Body of pancreas (tissue), 4 donors: ENCODE results near the gene ZGRF1. TPM values are rescaled to one million over a fixed set of nuclear protein-coding genes. Genes with fewer than 3 reads are reported as not detected.

Experiments used
- ATAC-seq: fragments of 150-250 bp; one replicate; pipeline ENCODE4 v1.9.1; 2016
- DNase-seq, 4 donors: peaks; one replicate each; pipeline ENCODE4 v3.0.0-alpha.2; 2019
- H3K27ac ChIP-seq, 4 donors: fragments of 200-600 bp; sonication (generic); 1 replicate in 3 of 4; 2 replicates in 1 of 4; pipeline versions ENCODE4 v1.5.1 to v1.6.1; 2016 to 2019; ENCODE audit warnings: mild to moderate bottlenecking in 1 of 4, mixed read lengths in 1 of 4, moderate library complexity in 1 of 4
- H3K27me3 ChIP-seq, 2 donors: fragments of 200-600 bp; sonication (generic); one replicate each; pipeline ENCODE4 v1.6.0; 2016; ENCODE audit warnings: mild to moderate bottlenecking in 1 of 2
- H3K36me3 ChIP-seq, 2 donors: fragments of 200-600 bp; sonication (generic); replicated peaks in 1 of 2; 2 replicates each; pipeline ENCODE4 v1.5.1; 2016; ENCODE audit warnings: low read depth in 2 of 2; ENCODE audit not compliant: insufficient read depth in 1 of 2
- H3K4me1 ChIP-seq: fragments of 200-600 bp; sonication (generic); one replicate; pipeline ENCODE4 v1.6.0; 2016
- H3K4me3 ChIP-seq, 2 donors: fragments of 200-600 bp; sonication (generic); 1 replicate in 1 of 2; 2 replicates in 1 of 2; pipeline ENCODE4 v1.5.1; 2016 to 2019
- H3K9me3 ChIP-seq, 3 donors: fragments of 200-600 bp; sonication (generic); 1 replicate in 2 of 3; 2 replicates in 1 of 3; pipeline ENCODE4 v1.5.1; 2016
- CTCF ChIP-seq, 7 experiments: fragments of 450-650 bp in 4 of 7; fragments of 200-600 bp in 3 of 7; sonication (generic) in 3 of 7; IDR thresholded peaks; one replicate each; pipeline ENCODE4 v1.5.1; 2016 to 2019; ENCODE audit warnings: antibody characterized with exemption in 7 of 7
- POLR2A ChIP-seq, 3 donors: fragments of 450-650 bp; IDR thresholded peaks; one replicate each; pipeline ENCODE4 v1.6.1; 2016; ENCODE audit warnings: antibody characterized with exemption in 3 of 3, mild to moderate bottlenecking in 2 of 3
- WGBS, 2 donors: methylation state at CpG; one replicate each; pipeline ENCODE4 v1.1.5; 2017; 5-methylcytosine and 5-hydroxymethylcytosine counted together
- intact Hi-C: fragments of 100-400 bp; cut with DNase I; formaldehyde crosslinking; loops from one replicate; pipeline ENCODE4 v1.15.1; 2023
- total RNA-seq, 2 donors: library from RNA; depleted of rRNA; stranded (reverse); fragments of >200 nt; gene quantifications; one replicate each; pipeline ENCODE4 v1.1.0, GENCODE V29; 2016

Gene ZGRF1
- total RNA-seq, 2 donors from 2014 or later: 1.3 to 3.4 TPM

- Histone ChIP-seq H3K36me3 (no peaks in the 10 kb centered on the region), H3K9me3 (no peaks in the 10 kb centered on the region), H3K27me3 (no peaks in the 10 kb centered on the region), H3K27ac (no peak overlapping the region), H3K4me3 (no peak overlapping the region), H3K4me1 (no peaks in the 10 kb centered on the region)
- no peak for TF ChIP-seq POLR2A (IDR thresholded peaks at IDR 0.05)
- no peak for TF ChIP-seq CTCF (IDR thresholded peaks at IDR 0.05)
- intact Hi-C loops: no loop called here
- ATAC-seq (no peak), DNase-seq (no peak)
- 90 to 92% methylated on average over 4 of the region's 4 CpGs for WGBS, 2 donors
These were observed 73.1 kb downstream of the ZGRF1 start for GRCh38 chr4:112563431-112564200.

GRCh38 chr4:112562254-112562879 lies 74.3 kb downstream of the ZGRF1 start:
- Histone ChIP-seq H3K27me3 (no peaks in the 10 kb centered on the region), H3K4me3 (no peak overlapping the region), H3K4me1 (no peaks in the 10 kb centered on the region), H3K27ac (no peak overlapping the region), H3K9me3 (no peaks in the 10 kb centered on the region), H3K36me3 (no peaks in the 10 kb centered on the region)
- no peak for DNase-seq
- ATAC-seq: no peak
- WGBS, 2 donors: 88 to 92% methylated on average over 2 of the region's 2 CpGs
- intact Hi-C loops: no loop called here
- TF ChIP-seq CTCF (IDR thresholded peaks at IDR 0.05): no peak
- TF ChIP-seq POLR2A (IDR thresholded peaks at IDR 0.05): no peak

GRCh38 chr4:112560084-112560483 lies 76.6 kb downstream of the ZGRF1 start:
- Histone ChIP-seq H3K27me3 (no peaks in the 10 kb centered on the region), H3K36me3 (no peaks in the 10 kb centered on the region), H3K9me3 (no peaks in the 10 kb centered on the region), H3K4me1 (no peaks in the 10 kb centered on the region), H3K27ac (no peak overlapping the region), H3K4me3 (no peak overlapping the region)
- no peak for TF ChIP-seq CTCF (IDR thresholded peaks at IDR 0.05)
- no peak for TF ChIP-seq POLR2A (IDR thresholded peaks at IDR 0.05)
- intact Hi-C loops: no loop called here
- ATAC-seq: no peak
- no peak for DNase-seq
- 80 to 87% methylated on average over 2 of the region's 2 CpGs for WGBS, 2 donors

- 74 to 81% methylated on average over 3 of the region's 3 CpGs for WGBS, 2 donors
- no peaks in the 10 kb centered on the region for H3K9me3 ChIP-seq
- H3K36me3 ChIP-seq: no peaks in the 10 kb centered on the region
- no peak overlapping the region for H3K4me3 ChIP-seq
- intact Hi-C loops: no loop called here
- TF ChIP-seq CTCF (IDR thresholded peaks at IDR 0.05) (no peak), POLR2A (IDR thresholded peaks at IDR 0.05) (no peak)
- ATAC-seq: no peak
- H3K27ac ChIP-seq: no peak overlapping the region
- H3K27me3 ChIP-seq: no peaks in the 10 kb centered on the region
- no peak for DNase-seq
- H3K4me1 ChIP-seq: no peaks in the 10 kb centered on the region
These were observed 77.7 kb downstream of the ZGRF1 start for GRCh38 chr4:112559053-112559452.
